Colonic mucosa (tissue), 4 donors: Measurements from ENCODE around the gene DNTTIP2. TPM values are rescaled to one million over a fixed set of nuclear protein-coding genes. Genes with fewer than 3 reads are reported as not detected.

ENCODE experiments used
- DNase-seq: peaks from one replicate; pipeline ENCODE4 v3.0.0-alpha.2; 2020
- H3K27ac ChIP-seq: fragments of 200-600 bp; one replicate; pipeline ENCODE4 v1.8.0; 2021
- H3K27me3 ChIP-seq: fragments of 200-600 bp; one replicate; pipeline ENCODE4 v1.8.0; 2021
- H3K36me3 ChIP-seq: fragments of 200-600 bp; one replicate; pipeline ENCODE4 v1.8.0; 2021
- H3K4me1 ChIP-seq: fragments of 200-600 bp; one replicate; pipeline ENCODE4 v1.8.0; 2021; ENCODE audit warnings: mild to moderate bottlenecking
- H3K4me3 ChIP-seq: fragments of 200-600 bp; one replicate; pipeline ENCODE4 v1.8.0; 2021
- H3K9ac ChIP-seq, 2 donors: one replicate each; pipeline ENCODE4 v1.7.0; 2013; ENCODE audit warnings: control low read depth in 2 of 2, low read depth in 2 of 2, low read length in 2 of 2
- H3K9me3 ChIP-seq: fragments of 200-600 bp; one replicate; pipeline ENCODE4 v1.8.0; 2021
- CTCF ChIP-seq: fragments of 200-600 bp; IDR thresholded peaks from one replicate; pipeline ENCODE4 v1.8.0; 2022; ENCODE audit warnings: antibody characterized with exemption, mild to moderate bottlenecking
- intact Hi-C: fragments of 100-400 bp; cut with DNase I; formaldehyde crosslinking; loops from one replicate; pipeline ENCODE4 v1.14.1; 2022
- total RNA-seq, 2 donors: library from RNA; stranded (reverse); fragmentation: NEBNext Ultra II Directional in 1 of 2; extraction: Animal tissue kit (Norgen Biotek cat#: 25700) in 1 of 2; gene quantifications; one replicate each; pipeline ENCODE4 v1.2.1, GENCODE V29; 2021
- donor health status: healthy.
- donor health status: DM: no; HTN: no; CAD: no.
- donor health status: DM: no; HTN: no; CAD: no.

Gene DNTTIP2
- total RNA-seq, 2 donors from 2014 or later, result 36.1 to 36.4 TPM

DNA sequence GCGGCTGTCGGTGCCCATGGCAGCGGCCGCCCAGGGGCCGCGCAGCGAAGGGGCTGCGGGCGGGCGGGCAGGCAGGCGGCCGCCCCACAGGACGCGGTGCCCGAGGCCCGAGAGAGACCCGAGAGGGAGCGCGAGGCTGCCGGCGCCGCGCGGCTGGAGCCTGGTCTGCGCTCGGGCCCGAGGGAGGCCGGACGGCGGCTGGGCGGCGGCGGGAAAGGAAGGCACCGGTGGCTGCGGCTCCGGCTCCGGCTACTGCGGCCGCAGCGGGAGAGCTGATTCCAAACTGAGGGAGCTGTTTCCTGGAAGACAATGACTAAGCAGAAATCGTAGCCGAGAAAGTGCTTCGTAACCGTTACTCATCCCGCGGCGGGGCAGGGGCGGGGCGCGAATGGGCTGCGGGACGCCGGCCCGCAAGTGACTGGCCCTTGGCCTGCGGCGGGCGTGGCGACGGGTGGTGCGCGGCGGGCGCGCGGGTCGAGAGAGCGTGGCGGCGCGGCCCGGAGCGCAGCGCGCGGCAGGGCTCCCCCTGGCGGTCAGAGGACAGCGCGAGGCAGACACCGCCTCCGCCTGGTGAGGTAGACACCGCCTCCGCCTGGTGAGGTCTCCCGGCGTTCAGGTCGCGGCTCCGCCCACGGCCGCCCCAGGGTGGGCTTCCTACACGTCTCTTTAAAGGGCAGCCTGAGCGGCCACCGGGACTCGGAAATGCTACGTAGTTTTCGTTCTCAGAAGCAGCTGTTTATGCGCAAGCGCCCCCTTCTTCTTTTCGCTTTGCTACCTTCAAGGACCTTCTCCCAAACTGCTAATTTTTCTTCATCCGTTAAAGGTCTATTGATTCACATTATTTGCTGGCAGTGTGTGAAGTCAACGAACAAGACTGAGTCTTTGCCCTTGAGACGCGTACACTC lies 30.4 kb upstream of the DNTTIP2 start, which contains the start of gene GCLM:
TSS of gene GCLM (minus strand) at position 285 of the 905 bp plus-strand sequence. CDS start at position 18, 267 bp downstream.
- H3K27ac ChIP-seq, result peak within 1 kb of the TSS; percentile 86
- no peaks in the 10 kb centered on the region for H3K36me3 ChIP-seq
- peak within 1 kb of the TSS; percentile 83 to 96 for H3K9ac ChIP-seq
- peak within 1 kb of the TSS; percentile 79 for H3K4me3 ChIP-seq
- H3K9me3 ChIP-seq, result no peaks in the 10 kb centered on the region
- DNase-seq, result peak; percentile 93
- H3K4me1 ChIP-seq, result no peaks in the 10 kb centered on the region
- peak; percentile 73 for TF ChIP-seq CTCF
- intact Hi-C loops, result no loop called here
- no peaks in the 10 kb centered on the region for H3K27me3 ChIP-seq

DNA sequence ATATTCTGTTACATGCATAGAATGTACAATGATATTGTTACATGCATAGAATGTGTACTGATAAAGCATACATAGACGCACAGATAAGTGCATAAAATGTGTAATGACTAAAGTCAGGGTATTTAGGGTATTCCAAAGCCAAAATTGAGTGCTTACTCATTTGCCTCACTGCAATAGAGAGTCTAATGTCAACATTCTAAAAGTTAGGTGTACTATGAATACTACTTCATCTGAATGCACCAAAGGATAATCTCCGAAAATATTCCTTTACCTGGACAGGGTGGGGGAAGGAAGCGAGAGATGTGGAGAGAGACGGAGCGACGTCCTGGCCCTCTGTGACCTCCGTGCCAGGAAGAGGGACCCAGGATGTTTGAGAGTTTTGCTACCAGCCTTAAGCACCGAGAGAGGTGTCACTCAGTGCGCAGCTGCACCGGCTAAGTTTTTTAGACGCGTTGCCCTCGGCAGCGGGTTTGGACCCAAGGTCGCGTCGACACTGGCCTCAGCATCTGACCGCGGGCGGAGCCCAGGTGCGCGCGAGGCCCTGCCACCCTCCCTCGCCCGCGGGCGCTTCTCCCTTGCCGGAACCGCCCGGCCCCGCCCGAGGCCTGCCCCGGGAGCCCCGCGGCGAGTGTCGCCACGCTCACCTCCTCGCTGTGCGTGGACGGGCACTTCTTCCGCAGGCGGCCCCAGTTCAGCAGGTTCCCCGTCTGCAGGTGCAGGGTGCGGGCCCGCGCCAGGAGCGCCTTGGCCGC lies 29.6 kb upstream of the DNTTIP2 start:
- Histone ChIP-seq H3K27ac (peak overlapping the region; percentile 86), H3K4me1 (no peaks in the 10 kb centered on the region), H3K36me3 (no peaks in the 10 kb centered on the region), H3K4me3 (peak overlapping the region; percentile 79), H3K27me3 (no peaks in the 10 kb centered on the region), H3K9ac (peak overlapping the region; percentile 83 to 96), H3K9me3 (no peaks in the 10 kb centered on the region)
- no peak for TF ChIP-seq CTCF
- DNase-seq, result peak; percentile 63
- intact Hi-C loops, result no loop called here

- H3K36me3 ChIP-seq, result no peaks in the 10 kb centered on the region
- H3K27ac ChIP-seq, result no peak overlapping the region
- TF ChIP-seq CTCF, result no peak
- intact Hi-C loops, result no loop called here
- no peaks in the 10 kb centered on the region for H3K27me3 ChIP-seq
- DNase-seq, result no peak
- H3K9me3 ChIP-seq, result no peaks in the 10 kb centered on the region
- peak overlapping the region in 1 of 2 donors; percentile 9 for H3K9ac ChIP-seq
- H3K4me1 ChIP-seq, result no peaks in the 10 kb centered on the region
- H3K4me3 ChIP-seq, result no peak overlapping the region
These were observed 28.7 kb upstream of the DNTTIP2 start for GRCh38 chr1:93907718-93908117.

DNA sequence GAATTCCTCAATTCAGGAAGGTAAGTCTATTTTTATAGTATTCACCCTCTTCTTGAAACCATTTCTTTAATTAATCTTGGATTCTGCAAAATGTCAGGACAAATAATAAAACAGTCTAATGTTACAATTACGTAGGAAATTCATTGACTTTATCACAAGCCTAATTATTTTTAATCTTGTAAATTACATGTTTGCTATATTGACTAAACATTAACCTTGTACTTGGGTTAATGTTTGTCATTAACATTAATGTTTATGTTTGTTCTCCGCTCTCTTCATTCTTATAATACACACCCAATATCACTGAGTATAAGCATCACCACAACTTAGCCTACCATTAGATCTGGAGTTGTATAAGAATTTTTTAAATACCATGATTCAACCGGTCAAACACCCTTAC lies 27.5 kb upstream of the DNTTIP2 start:
- DNase-seq, result no peak
- TF ChIP-seq CTCF, result no peak
- no peaks in the 10 kb centered on the region for H3K9me3 ChIP-seq
- intact Hi-C loops, result no loop called here
- H3K27ac ChIP-seq, result no peak overlapping the region
- no peak overlapping the region for H3K9ac ChIP-seq
- no peaks in the 10 kb centered on the region for H3K36me3 ChIP-seq
- no peaks in the 10 kb centered on the region for H3K4me1 ChIP-seq
- no peak overlapping the region for H3K4me3 ChIP-seq
- no peaks in the 10 kb centered on the region for H3K27me3 ChIP-seq

GRCh38 chr1:93905734-93906133 lies 26.7 kb upstream of the DNTTIP2 start:
- H3K4me1 ChIP-seq, result no peaks in the 10 kb centered on the region
- no peak overlapping the region for H3K9ac ChIP-seq
- no peaks in the 10 kb centered on the region for H3K27me3 ChIP-seq
- H3K27ac ChIP-seq, result no peak overlapping the region
- no peak for DNase-seq
- H3K36me3 ChIP-seq, result no peaks in the 10 kb centered on the region
- TF ChIP-seq CTCF, result no peak
- H3K4me3 ChIP-seq, result no peak overlapping the region
- intact Hi-C loops, result no loop called here
- no peaks in the 10 kb centered on the region for H3K9me3 ChIP-seq
